Measurements from ENCODE around the gene SRGAP1. TPM values are rescaled to one million over a fixed set of nuclear protein-coding genes. Genes with fewer than 3 reads are reported as not detected.
"Not testable (repeated sequence)": the region's sequence is repeated elsewhere in the genome, so short reads cannot be mapped to it uniquely, and the experiment has no call there.

The SRGAP1 gene
- total RNA-seq, 1 donor from 2014 or later = 0.07 TPM

GRCh38 chr12:63862187-63862968, 17.9 kb downstream of the SRGAP1 start:
- DNase-seq (ENCODE audit: low spot score) = no peak
- no peak overlapping the region for H3K27ac Mint-ChIP-seq
- H3K9me3 Mint-ChIP-seq = no peaks in the 10 kb centered on the region
- H3K27me3 Mint-ChIP-seq (ENCODE audit: low read depth) = peaks cover 3% of the 10 kb centered on the region
- H3K4me3 Mint-ChIP-seq (ENCODE audit: low read depth) = no peak overlapping the region
- H3K36me3 Mint-ChIP-seq (ENCODE audit: low read depth) = no peaks in the 10 kb centered on the region
- intact Hi-C loops (cut with micrococcal nuclease) = no loop called here
- H3K4me1 Mint-ChIP-seq (ENCODE audit: low read depth) = no peaks in the 10 kb centered on the region

GRCh38 chr12:63862969-63863230, 18.4 kb downstream of the SRGAP1 start:
- Mint-ChIP-seq H3K9me3 (no peaks in the 10 kb centered on the region), H3K4me1 (ENCODE audit: low read depth) (no peaks in the 10 kb centered on the region), H3K27me3 (ENCODE audit: low read depth) (peaks cover 3% of the 10 kb centered on the region), H3K4me3 (ENCODE audit: low read depth) (no peak overlapping the region), H3K27ac (no peak overlapping the region), H3K36me3 (ENCODE audit: low read depth) (no peaks in the 10 kb centered on the region)
- intact Hi-C loops (cut with micrococcal nuclease) = no loop called here
- no peak for DNase-seq (ENCODE audit: low spot score)

GRCh38 chr12:63863658-63864453, 19.4 kb downstream of the SRGAP1 start:
- no peak for DNase-seq (ENCODE audit: low spot score)
- Mint-ChIP-seq H3K36me3 (ENCODE audit: low read depth) (no peaks in the 10 kb centered on the region), H3K27ac (no peak overlapping the region), H3K27me3 (ENCODE audit: low read depth) (peaks cover 3% of the 10 kb centered on the region), H3K9me3 (no peaks in the 10 kb centered on the region), H3K4me1 (ENCODE audit: low read depth) (no peaks in the 10 kb centered on the region), H3K4me3 (ENCODE audit: low read depth) (no peak overlapping the region)
- intact Hi-C loops (cut with micrococcal nuclease) = no loop called here

- Mint-ChIP-seq H3K4me1 (ENCODE audit: low read depth) (no peaks in the 10 kb centered on the region), H3K36me3 (ENCODE audit: low read depth) (no peaks in the 10 kb centered on the region), H3K9me3 (no peaks in the 10 kb centered on the region), H3K4me3 (ENCODE audit: low read depth) (no peak overlapping the region), H3K27ac (no peak overlapping the region), H3K27me3 (ENCODE audit: low read depth) (peaks cover 3% of the 10 kb centered on the region)
- no peak for DNase-seq (ENCODE audit: low spot score)
- intact Hi-C loops (cut with micrococcal nuclease) = no loop called here
These were observed 19.9 kb downstream of the SRGAP1 start for GRCh38 chr12:63864454-63864706.

GRCh38 chr12:63865448-63865847, 20.9 kb downstream of the SRGAP1 start:
- H3K4me1 Mint-ChIP-seq (ENCODE audit: low read depth) = no peaks in the 10 kb centered on the region
- H3K27me3 Mint-ChIP-seq (ENCODE audit: low read depth) = peaks cover 3% of the 10 kb centered on the region

GRCh38 chr12:63867053-63867452, 22.6 kb downstream of the SRGAP1 start:
- Mint-ChIP-seq H3K9me3 (no peaks in the 10 kb centered on the region), H3K36me3 (ENCODE audit: low read depth) (no peaks in the 10 kb centered on the region), H3K4me1 (ENCODE audit: low read depth) (no peaks in the 10 kb centered on the region), H3K4me3 (ENCODE audit: low read depth) (no peak overlapping the region), H3K27ac (no peak overlapping the region), H3K27me3 (ENCODE audit: low read depth) (peaks cover 3% of the 10 kb centered on the region)
- intact Hi-C loops (cut with micrococcal nuclease) = no loop called here
- DNase-seq (ENCODE audit: low spot score) = no peak

More at GRCh38 chr12:63865448-63865847, 20.9 kb downstream of the SRGAP1 start:
- intact Hi-C loops (cut with micrococcal nuclease) = no loop called here
- no peak for DNase-seq (ENCODE audit: low spot score)
- H3K27ac Mint-ChIP-seq = no peak overlapping the region
- no peaks in the 10 kb centered on the region for H3K36me3 Mint-ChIP-seq (ENCODE audit: low read depth)
- no peak overlapping the region for H3K4me3 Mint-ChIP-seq (ENCODE audit: low read depth)
- no peaks in the 10 kb centered on the region for H3K9me3 Mint-ChIP-seq

GRCh38 chr12:63869656-63870055, 25.2 kb downstream of the SRGAP1 start:
- Mint-ChIP-seq H3K9me3 (no peaks in the 10 kb centered on the region), H3K27ac (no peak overlapping the region), H3K27me3 (ENCODE audit: low read depth) (no peaks in the 10 kb centered on the region), H3K36me3 (ENCODE audit: low read depth) (no peaks in the 10 kb centered on the region), H3K4me1 (ENCODE audit: low read depth) (no peaks in the 10 kb centered on the region), H3K4me3 (ENCODE audit: low read depth) (no peak overlapping the region)
- intact Hi-C loops (cut with micrococcal nuclease) = no loop called here
- no peak for DNase-seq (ENCODE audit: low spot score)

GRCh38 chr12:63870838-63871237, 26.3 kb downstream of the SRGAP1 start:
- no peaks in the 10 kb centered on the region for H3K36me3 Mint-ChIP-seq (ENCODE audit: low read depth)
- intact Hi-C loops (cut with micrococcal nuclease) = no loop called here
- H3K4me3 Mint-ChIP-seq (ENCODE audit: low read depth) = no peak overlapping the region
- H3K4me1 Mint-ChIP-seq (ENCODE audit: low read depth) = no peaks in the 10 kb centered on the region
- H3K27ac Mint-ChIP-seq = no peak overlapping the region
- H3K27me3 Mint-ChIP-seq (ENCODE audit: low read depth) = no peaks in the 10 kb centered on the region
- DNase-seq (ENCODE audit: low spot score) = no peak
- H3K9me3 Mint-ChIP-seq = no peaks in the 10 kb centered on the region

GRCh38 chr12:63874897-63875480, 30.5 kb downstream of the SRGAP1 start:
- intact Hi-C loops (cut with micrococcal nuclease) = no loop called here

GRCh38 chr12:63875703-63876102, 31.2 kb downstream of the SRGAP1 start:
- no peaks in the 10 kb centered on the region for H3K27me3 Mint-ChIP-seq (ENCODE audit: low read depth)

More at GRCh38 chr12:63874897-63875480, 30.5 kb downstream of the SRGAP1 start:
- Mint-ChIP-seq H3K9me3 (no peaks in the 10 kb centered on the region), H3K4me1 (ENCODE audit: low read depth) (no peaks in the 10 kb centered on the region), H3K4me3 (ENCODE audit: low read depth) (no peak overlapping the region), H3K27ac (no peak overlapping the region), H3K36me3 (ENCODE audit: low read depth) (no peaks in the 10 kb centered on the region), H3K27me3 (ENCODE audit: low read depth) (no peaks in the 10 kb centered on the region)
- DNase-seq (ENCODE audit: low spot score) = no peak

GRCh38 chr12:63876980-63877379, 32.5 kb downstream of the SRGAP1 start:
- H3K27me3 Mint-ChIP-seq (ENCODE audit: low read depth) = no peaks in the 10 kb centered on the region
- H3K27ac Mint-ChIP-seq = no peak overlapping the region
- H3K4me3 Mint-ChIP-seq (ENCODE audit: low read depth) = no peak overlapping the region
- intact Hi-C loops (cut with micrococcal nuclease) = no loop called here
- no peaks in the 10 kb centered on the region for H3K9me3 Mint-ChIP-seq
- DNase-seq (ENCODE audit: low spot score) = no peak
- no peaks in the 10 kb centered on the region for H3K36me3 Mint-ChIP-seq (ENCODE audit: low read depth)
- H3K4me1 Mint-ChIP-seq (ENCODE audit: low read depth) = no peaks in the 10 kb centered on the region

More at GRCh38 chr12:63875703-63876102, 31.2 kb downstream of the SRGAP1 start:
- Mint-ChIP-seq H3K4me1 (ENCODE audit: low read depth) (no peaks in the 10 kb centered on the region), H3K4me3 (ENCODE audit: low read depth) (no peak overlapping the region), H3K27ac (no peak overlapping the region), H3K36me3 (ENCODE audit: low read depth) (no peaks in the 10 kb centered on the region), H3K9me3 (no peaks in the 10 kb centered on the region)
- intact Hi-C loops (cut with micrococcal nuclease) = no loop called here
- no peak for DNase-seq (ENCODE audit: low spot score)

- H3K9me3 Mint-ChIP-seq = no peaks in the 10 kb centered on the region
- no peak for DNase-seq (ENCODE audit: low spot score)
- no peak overlapping the region for H3K27ac Mint-ChIP-seq
- no peaks in the 10 kb centered on the region for H3K4me1 Mint-ChIP-seq (ENCODE audit: low read depth)
- no peak overlapping the region for H3K4me3 Mint-ChIP-seq (ENCODE audit: low read depth)
- intact Hi-C loops (cut with micrococcal nuclease) = no loop called here
- no peaks in the 10 kb centered on the region for H3K36me3 Mint-ChIP-seq (ENCODE audit: low read depth)
- H3K27me3 Mint-ChIP-seq (ENCODE audit: low read depth) = no peaks in the 10 kb centered on the region
These were observed 33.2 kb downstream of the SRGAP1 start for GRCh38 chr12:63877693-63878092.

- H3K9me3 Mint-ChIP-seq; intact Hi-C loops (cut with micrococcal nuclease); H3K36me3 Mint-ChIP-seq (ENCODE audit: low read depth); H3K27me3 Mint-ChIP-seq (ENCODE audit: low read depth); H3K4me3 Mint-ChIP-seq (ENCODE audit: low read depth); H3K27ac Mint-ChIP-seq; H3K4me1 Mint-ChIP-seq (ENCODE audit: low read depth); DNase-seq (ENCODE audit: low spot score): not testable (repeated sequence)
These were observed 35.7 kb downstream of the SRGAP1 start for GRCh38 chr12:63880235-63880634.
